Measurements from ENCODE around the gene RPEL1.
"Not testable (repeated sequence)": the region's sequence is repeated elsewhere in the genome, so short reads cannot be mapped to it uniquely, and the experiment has no call there.

RPEL1 gene

DNA sequence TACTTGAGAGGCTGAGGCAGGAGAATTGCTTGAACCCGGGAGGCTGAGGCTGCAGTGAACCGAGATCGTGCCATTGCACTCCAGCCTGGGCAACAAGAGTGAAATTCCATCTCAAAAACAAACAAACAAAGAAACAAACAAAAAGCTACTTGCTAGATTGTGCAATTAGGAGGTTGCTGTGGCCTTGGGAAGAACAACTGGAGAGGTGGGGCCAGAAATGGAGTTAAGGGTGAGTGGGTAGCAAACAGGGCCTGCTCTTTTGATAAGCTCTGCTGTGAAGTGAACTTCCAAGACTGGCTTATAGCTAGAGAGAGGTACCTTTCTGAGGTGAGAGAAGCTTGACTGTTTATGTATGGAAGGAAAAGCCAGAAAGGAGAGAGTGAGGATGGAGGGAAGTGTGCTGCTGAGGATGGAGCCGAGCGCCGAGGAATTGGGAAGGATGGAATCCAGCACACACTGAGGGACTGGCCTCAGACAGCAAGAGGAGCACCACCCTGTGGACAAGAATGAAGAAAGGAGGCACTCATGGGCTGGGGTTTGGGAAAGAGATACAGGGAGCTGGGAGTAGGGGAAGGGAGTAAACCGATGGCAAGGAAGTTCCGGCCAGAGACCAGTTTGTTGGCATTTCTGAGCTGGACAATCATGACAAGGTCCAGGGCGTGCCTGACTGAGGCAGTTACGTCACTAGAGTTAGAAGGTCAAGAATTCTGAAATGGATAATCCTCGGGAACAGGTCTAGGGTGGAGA, 7.0 kb upstream of the RPEL1 start:
- peak; percentile 56 for DNase-seq

DNA sequence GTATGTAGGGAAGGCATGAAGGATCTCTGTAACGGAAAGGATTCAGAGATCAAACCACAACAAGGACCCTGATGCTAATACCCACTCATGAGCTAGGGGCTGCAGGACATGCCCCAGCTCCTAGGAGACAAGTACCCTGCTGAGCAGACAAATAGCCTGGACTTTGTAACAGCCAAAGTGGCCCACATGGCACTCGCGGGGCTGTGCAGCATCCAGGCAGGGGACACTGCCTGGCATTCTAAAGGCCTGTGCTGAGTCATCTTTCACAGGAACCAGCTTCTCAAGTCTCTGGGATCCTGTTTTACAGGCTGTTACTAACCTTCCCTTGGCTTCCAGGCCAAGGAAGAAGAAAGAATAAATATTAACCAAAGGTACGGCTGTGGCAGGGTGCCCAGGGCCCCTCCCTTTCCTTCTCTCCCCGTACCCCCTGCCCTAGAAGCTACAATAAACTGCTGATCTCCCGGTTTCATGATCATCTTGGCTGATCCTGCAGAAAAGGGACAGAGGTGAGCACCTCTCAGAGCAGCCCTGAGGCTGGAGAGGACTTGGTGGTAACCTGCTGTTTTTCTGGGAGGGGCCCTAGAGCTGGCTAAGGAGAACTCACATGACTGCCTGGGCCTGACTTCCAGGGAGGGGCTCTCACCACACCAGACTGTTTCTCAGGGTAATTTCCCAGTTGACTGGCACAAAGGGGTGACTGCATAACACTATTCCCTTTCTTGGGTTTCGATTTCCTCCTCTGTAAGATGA, 4.2 kb upstream of the RPEL1 start:
- DNase-seq = no peak

DNA sequence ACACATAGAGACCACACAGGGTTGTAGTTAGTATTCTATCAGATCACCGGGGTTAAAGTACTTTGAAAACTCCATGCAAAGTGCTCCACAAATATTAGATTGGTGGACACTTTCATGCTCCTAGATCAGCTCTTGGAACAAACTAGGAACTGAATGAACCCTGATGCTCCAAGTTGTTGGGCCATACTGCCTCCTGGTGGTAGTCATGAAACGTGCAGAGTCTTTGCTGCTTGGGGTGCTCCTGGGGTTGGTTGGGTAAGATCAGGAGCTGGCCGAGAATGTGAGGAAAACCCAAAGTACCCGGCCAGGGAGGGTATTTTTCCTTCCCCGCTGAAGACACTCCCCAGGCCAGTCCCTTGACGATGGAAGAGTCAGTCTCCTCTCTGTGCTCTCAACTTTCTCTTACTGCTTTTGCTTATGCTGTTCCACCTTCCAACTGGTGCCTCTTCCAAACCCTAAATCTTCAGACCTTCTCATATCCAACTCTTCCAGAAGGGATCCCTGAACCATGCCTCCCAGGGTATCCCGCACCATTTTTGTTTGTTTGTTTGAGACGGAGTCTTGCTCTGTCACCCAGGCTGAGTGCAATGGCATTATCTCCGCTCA, 918 bp upstream of the RPEL1 start:
- peak; percentile 73 for DNase-seq

DNA sequence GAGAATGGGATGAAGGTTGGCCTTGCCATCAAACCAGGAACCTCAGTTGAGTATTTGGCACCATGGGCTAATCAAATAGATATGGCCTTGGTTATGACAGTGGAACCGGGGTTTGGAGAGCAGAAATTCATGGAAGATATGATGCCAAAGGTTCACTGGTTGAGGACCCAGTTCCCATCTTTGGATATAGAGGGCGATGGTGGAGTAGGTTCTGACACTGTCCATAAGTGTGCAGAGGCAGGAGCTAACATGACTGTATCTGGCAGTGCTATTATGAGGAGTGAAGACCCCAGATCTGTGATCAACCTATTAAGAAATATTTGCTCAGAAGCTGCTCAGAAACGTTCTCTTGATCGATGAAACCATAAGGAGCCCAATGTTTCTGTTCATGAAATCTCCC, 637 bp downstream of the RPEL1 start:
- DNase-seq = peak; percentile 17

DNA sequence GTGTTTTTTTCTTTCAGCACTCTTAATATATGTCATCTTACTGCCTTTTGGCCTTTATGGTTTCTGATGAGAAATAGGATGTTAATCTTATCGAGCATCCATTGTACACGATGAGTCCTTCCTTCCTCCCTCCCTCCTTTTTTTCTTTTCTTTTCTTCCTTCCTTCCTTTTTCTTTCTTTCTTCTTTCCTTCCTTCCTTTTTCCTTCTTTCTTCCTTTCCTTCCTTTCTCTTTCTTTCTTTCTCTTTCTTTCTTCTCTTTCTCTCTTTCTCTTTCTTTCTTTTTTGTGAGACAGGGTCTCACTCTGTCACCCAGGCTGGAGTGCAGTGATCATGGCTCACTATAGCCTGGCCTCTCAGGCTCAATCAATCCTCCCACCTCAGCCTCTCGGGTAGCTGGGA, 8.4 kb downstream of the RPEL1 start:
- no peak for DNase-seq

DNA sequence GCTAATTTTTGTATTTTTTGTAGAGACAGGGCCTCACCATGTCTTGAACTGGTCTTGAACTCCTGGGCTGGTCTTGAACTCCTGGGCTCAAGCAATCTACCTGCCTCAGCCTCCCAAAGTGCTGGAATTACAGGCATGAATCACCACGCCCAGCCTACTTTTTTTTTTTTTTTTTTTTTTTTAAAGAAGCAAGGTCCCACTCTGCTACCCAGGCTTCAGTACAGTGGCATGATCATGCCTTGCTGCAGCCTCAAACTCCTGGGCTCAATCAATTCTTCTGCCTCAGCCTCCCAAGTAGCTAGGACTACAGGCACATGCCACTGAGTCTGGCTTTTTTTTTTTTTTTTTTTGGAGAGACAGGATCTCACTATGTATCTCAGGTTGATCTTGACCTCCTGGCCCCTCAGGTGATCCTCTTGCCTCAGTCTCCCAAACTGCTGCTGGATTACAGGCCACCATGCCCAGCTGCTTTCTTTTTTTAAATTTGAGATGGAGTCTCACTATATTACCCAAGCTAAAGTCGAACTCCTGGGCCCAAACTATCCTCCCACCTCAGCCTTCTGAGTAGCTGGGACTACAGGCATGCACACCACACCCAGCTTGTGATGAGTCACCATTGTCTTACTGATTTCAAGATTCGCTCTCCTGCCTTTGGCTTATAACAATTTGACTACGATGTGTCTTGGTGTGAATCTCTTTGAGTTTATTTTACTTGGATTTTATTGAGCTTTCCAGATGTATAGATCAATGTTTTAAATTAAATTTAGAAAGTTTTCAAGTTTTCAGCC, 9.0 kb downstream of the RPEL1 start:
- no peak for DNase-seq

DNA sequence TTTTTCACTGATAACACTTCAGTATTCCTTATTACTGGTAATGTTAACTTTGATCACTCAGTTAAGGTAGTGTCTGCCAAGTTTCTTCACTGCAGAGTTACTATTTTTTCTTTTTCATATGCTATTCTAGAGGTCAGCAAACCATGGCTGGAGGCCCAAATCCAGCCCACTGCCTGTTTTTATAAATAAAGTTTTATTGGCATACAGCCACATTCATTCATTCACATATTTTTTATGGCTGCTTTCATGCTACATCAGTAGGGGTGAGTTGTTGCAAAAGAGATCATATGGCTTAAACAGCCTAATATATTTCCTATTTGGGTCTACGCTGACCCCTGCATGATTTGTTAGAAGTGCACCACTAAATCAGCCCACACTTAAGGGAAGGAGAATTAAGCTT, 10.9 kb downstream of the RPEL1 start:
- DNase-seq = no peak

DNA sequence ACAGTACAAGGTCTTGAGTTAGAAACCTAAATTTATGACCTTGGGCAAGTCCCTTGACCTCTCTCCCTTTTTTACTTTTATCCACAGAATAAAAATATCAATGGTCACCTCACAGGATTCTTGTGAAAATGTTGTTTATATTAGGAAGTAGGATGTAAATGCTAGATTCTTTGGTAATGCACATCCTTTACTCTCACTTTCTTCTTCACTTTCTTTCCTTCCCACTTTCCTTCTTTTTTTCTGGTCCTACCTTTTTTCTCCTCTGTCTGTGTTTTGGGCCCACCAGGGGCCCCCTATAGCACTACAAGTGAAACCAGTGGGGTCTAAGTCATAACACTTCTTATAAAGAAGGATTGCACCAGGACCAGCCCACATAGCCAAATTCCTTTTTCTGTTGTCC, 12.1 kb downstream of the RPEL1 start:
- DNase-seq = no peak

DNA sequence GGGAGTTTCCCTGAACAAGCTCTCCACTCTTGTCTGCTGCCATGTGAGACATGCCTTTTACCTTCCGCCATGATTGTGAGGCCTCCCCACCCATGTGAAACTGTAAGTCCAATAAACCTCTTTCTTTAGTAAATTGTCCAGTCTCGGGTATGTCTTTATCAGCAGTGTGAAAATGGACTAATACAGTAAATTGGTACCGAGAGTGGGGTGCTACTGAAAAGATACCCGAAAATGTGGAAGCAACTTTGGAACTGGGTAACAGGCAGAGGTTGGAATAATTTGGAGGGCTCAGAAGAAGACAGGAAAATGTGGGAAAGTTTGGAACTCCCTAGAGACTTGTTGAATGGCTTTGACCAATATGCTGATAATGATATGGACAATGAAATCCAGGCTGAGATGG, 13.2 kb downstream of the RPEL1 start:
- not testable (repeated sequence) for DNase-seq

DNA sequence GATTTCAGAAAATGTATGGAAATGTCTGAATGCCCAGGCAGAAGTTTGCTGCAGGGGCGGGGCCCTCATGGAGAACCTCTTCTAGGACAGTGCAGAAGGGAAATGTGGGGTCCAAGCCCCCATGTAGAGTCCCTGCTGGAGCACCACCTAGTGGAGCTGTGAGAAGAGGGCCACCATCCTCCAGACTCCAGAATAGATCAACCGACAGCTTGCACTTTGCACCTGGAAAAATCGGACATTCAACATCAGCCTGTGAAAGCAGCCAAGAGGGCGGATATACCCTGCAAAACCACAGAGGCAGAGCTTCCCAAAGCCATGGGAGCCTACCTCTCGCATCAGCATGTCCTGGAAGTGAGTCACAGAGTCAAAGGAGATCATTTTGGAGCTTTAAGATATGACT, 14.3 kb downstream of the RPEL1 start:
- no peak for DNase-seq

DNA sequence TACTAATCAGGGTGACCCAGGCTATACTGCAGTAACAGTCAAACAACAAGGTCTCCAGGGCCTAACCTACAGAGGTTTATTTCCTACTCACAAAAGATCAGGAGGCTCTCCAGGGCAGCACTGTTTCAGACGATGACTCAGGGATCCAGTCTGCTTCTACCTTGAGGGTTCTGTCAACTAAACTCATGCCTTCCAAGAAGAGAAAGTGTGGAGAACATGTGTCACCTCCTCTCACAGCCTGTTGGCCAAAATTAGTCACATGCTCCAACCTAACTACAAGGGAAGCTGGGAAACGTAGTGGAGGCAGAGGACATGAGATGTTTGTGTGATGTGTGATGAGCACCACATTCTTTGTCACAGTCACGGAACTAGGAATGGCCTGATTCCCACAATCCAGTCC, 16.5 kb downstream of the RPEL1 start:
- no peak for DNase-seq

DNA sequence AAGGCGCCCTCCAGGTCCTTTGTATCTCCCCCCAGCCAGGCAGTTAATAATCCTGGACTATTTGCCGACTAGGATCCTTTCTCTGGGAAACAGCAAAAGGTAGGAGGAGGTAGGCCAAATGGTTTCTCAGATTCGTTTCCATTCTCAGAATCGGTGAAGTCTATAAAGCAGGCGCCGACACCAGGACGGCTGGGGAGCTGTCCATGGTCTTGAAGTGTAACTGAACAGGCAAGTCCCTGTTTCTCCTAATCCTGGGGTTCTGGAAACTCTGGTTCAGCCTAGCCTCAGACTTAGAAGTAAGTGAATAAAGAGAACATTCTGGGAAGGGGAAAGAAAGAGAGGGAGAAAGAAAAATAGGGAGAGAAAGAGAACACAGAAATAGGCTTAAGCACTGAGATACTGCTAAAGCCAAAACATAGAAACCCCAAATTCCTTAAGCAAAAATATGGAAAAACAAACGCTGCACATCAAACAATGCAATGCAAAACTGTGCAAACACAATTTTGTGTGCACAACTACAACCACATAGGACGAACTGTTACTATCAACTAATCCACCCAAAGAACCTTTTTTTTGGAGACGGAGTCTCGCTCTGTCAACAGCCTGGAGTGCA, 20.1 kb downstream of the RPEL1 start:
- DNase-seq = no peak

DNA sequence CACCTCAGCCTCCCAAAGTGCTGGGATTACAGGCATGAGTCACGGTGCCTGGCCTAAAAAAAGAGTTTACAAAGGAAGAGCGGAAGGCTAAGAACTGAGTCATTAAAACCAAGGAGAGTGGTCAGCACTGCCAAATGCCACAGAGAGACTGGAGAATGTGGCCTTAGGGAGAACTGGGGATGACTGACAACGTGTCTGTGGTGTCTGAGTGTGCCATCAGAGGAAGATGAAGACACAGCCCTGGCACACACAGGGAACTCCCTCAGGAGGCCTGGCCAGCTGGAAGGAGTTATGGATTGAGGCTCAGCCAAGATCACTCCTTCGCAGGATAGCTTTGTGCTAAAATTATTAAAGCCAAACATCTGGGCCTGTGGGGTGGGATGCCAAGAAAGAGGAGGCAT, 27.4 kb downstream of the RPEL1 start:
- peak; percentile 7 for DNase-seq

DNA sequence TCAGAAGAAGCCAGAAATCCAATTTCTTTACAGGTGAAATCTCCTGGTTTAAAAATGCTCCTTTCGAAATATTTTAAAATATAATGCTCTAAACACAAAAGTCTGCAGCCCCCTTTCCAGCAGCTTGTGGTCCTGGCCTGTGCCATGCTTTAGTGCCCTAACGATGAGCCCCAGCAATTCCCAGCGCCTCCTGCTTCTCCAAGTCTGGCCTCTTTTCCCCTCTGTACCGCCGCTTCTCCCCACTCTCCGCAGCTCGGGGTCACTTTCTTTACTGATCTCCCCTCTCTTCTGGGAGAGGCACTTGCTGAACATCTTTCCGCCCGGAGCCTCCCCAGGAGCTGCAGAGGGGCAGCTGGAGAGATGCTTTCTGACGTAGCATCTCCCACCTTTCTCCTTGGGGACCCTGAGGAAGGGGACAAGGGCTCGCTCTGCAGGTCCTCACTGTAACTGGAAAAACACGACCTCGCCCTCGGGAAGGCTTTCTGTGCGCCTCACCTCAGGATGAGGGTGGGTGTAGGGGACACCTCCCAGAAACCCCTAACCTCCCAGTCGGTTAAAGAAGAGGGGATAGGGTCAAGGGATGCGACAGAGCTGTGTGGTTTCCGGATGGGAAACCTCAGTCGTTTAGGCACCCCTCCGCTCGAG, 30.7 kb downstream of the RPEL1 start:
- peak; percentile 42 for DNase-seq

DNA sequence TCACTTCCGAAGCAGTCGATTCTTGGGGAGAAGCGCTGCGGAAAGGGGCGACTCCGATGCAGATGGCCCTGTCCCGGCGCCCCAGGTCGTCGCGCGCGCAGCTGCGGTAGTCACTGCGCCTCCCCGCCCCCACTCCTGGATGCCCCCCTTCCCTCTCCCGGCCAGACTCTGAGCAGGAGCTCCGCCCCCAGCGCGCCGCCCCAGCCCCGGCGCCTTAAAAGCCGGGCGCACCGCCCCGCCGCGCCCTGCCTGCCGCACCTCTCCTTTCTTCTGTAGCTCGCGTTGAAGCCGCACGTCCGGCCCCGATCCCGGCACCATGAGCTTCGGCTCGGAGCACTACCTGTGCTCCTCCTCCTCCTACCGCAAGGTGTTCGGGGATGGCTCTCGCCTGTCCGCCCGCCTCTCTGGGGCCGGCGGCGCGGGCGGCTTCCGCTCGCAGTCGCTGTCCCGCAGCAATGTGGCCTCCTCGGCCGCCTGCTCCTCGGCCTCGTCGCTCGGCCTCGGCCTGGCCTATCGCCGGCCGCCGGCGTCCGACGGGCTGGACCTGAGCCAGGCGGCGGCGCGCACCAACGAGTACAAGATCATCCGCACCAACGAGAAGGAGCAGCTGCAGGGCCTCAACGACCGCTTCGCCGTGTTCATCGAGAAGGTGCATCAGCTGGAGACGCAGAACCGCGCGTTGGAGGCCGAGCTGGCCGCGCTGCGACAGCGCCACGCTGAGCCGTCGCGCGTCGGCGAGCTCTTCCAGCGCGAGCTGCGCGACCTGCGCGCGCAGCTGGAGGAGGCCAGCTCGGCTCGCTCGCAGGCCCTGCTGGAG, 31.4 kb downstream of the RPEL1 start, which contains the start of gene INA:
Gene INA, plus strand, starts transcription at position 243 of the 817 bp plus-strand sequence. Its CDS starts 74 bp downstream, at position 317.
- DNase-seq = peak; percentile 89

DNA sequence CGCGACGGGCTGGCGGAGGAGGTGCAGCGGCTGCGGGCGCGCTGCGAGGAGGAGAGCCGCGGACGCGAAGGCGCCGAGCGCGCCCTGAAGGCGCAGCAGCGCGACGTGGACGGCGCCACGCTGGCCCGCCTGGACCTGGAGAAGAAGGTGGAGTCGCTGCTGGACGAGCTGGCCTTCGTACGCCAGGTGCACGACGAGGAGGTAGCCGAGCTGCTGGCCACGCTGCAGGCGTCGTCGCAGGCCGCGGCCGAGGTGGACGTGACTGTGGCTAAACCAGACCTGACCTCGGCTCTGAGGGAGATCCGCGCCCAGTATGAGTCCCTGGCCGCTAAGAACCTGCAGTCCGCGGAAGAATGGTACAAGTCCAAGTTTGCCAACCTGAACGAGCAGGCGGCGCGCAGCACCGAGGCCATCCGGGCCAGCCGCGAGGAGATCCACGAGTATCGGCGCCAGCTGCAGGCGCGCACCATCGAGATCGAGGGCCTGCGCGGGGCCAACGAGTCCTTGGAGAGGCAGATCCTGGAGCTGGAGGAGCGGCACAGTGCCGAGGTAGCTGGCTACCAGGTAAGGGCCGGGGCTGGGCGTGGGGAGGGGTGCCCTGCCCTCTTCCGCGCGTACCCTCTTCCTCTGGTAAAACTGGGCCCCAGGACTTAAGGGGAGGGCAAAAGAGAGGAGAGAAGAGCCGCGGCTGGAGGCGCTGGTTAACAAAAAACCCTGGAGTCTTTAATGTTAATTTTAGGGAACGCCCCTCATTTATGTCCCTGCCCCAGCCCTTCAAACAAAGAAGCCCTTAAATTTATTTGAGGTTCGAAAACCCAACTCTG, 32.2 kb downstream of the RPEL1 start:
- peak; percentile 29 for DNase-seq

DNA sequence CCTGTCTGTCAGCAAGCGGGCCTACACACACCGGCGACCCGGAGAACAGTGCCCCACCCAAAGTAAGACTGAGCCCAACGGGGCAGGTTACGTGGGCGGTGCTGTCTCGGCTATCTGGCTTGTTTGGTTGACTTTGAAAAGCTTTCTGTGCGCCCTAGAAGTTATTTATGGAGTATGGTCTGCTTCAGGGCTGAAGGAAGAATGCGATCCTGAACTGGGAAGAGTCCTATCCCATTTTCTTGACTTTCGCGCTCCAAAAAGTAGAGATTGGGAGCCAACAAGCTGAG, 32.8 kb downstream of the RPEL1 start:
- DNase-seq = no peak

DNA sequence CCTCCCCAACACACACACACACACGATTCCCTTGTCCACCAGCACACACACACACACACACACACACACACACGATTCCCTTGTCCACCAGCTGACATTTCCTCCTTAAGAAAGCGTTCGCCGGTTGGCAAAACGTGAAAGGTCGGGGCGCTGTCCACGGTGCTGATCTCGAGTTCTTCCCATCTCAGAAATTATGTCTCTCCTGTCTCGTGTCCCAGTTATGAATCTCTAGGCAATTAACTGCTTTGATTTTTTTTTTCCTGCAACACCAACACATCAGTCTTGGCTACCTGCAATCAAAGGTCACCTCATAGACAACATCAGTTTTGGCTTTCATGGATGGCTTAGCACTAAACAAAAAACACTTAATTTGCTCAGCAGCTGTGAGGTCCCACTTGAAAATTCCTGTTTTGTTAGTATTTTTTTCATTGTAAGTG, 33.2 kb downstream of the RPEL1 start:
- DNase-seq = peak; percentile 47

DNA sequence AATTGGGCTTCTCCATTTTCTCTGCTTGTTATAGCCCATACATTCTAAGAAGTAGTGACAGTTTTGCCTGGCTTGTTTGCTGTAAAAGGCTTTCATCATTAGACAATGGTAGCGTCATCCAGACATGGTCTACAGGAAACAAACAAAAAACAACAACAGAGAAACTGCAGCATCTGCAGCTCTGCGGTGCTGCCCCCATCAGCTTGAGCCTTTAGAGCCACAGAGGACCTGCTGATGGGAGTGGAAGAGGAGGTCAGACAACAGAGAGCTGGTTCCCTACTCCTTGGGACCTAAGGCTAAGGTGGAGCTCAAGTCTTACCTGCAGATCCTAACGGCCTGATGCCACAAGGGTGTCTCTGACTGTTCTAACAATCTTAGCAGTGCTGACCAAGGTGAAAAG, 34.3 kb downstream of the RPEL1 start:
- peak; percentile 26 for DNase-seq

DNA sequence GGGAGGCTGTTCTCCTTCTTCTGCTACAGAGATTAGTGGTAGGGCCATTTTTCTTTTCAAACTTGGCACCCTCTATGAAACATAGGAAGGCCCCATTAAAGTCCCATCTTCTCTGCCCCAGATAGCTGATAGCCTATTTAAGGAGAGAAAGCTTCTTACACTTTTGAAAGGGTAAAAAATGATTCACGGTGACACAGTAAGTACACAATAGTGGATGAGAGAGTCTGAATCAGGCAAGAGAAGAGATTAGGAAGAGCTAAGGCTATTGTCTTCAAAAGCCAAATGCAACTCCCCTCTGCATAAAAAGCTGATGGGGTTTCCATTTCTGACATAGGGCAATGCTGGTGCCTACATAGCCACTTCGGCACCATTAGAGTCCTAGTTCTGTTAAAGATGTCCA, 34.8 kb downstream of the RPEL1 start:
- DNase-seq = peak; percentile 53

DNA sequence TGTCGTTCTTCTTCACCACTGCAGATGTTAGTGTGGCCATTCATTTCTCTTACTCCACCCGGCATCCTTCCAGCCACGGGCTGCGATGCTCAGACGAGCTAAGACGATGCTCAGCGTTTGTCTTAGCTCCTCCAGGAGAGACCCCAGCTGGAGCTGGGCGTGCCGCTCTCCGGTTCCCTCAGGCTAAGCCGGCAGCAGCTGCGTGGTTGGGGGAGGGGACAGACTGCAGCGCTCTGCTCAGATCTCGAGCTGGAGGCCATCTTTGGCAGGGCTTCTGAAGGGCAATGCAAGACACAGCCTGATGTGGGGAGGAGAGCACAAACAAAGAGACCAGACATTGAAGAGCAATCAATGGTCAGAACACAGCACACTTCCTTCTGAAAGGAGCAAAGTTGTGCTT, 36.1 kb downstream of the RPEL1 start:
- peak; percentile 98 for DNase-seq
